Spleen (tissue), 7 donors: Measurements from ENCODE around the gene ZYG11B.

ENCODE experiments used
- POLR2A ChIP-seq, 3 donors: fragments of 450-650 bp; IDR thresholded peaks; one replicate each; pipeline ENCODE4 v1.5.1; 2017; ENCODE audit warnings: antibody characterized with exemption in 3 of 3, mild to moderate bottlenecking in 1 of 3
- POLR2AphosphoS5 ChIP-seq, 3 donors: sonication (generic); formaldehyde crosslinking; IDR thresholded peaks; one replicate each; pipeline ENCODE4 v1.5.1; 2017; ENCODE audit warnings: antibody characterized with exemption in 3 of 3
- TF ChIP-seq, protein P1 (sequence below), 11 experiments: fragments of 200-600 bp in 7 of 11; fragments of 450-650 bp in 4 of 11; sonication (generic) in 4 of 11; IDR thresholded peaks in 8 of 11; conservative IDR thresholded peaks in 3 of 11; 1 replicate in 7 of 11; 2 replicates in 4 of 11; pipeline versions ENCODE4 v1.4.0 to v1.8.0; 2016 to 2021; ENCODE audit warnings: antibody characterized with exemption in 11 of 11, inconsistent platforms in 4 of 11, mild to moderate bottlenecking in 1 of 11
- donor health status: DM: no; HTN: no; CAD: no; lungs with moderate emphysema.
- donor health status: DM: no; HTN: no; CAD: no.
- donor health status: DM: no; HTN: no; CAD: no.

DNA sequence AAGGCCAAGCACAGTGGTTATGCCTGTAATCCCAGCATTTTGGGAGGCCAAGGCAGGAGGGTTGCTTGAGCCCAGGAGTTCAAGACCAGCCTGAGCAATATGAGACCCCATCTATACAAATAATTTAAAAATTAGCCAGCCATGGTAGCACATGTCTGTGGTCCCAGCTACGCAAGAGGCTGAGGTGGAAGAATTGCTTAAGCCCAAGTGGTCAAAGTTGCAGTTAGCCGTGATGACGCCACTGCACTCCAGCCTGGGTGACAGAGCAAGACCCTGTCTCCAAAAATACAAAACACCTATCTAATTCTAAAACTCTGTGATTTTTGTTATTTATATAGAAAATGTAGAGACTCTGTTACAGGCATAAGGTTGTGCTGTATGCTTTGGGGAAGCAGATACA, 72.1 kb downstream of the ZYG11B start:
- TF ChIP-seq, protein P1, sequence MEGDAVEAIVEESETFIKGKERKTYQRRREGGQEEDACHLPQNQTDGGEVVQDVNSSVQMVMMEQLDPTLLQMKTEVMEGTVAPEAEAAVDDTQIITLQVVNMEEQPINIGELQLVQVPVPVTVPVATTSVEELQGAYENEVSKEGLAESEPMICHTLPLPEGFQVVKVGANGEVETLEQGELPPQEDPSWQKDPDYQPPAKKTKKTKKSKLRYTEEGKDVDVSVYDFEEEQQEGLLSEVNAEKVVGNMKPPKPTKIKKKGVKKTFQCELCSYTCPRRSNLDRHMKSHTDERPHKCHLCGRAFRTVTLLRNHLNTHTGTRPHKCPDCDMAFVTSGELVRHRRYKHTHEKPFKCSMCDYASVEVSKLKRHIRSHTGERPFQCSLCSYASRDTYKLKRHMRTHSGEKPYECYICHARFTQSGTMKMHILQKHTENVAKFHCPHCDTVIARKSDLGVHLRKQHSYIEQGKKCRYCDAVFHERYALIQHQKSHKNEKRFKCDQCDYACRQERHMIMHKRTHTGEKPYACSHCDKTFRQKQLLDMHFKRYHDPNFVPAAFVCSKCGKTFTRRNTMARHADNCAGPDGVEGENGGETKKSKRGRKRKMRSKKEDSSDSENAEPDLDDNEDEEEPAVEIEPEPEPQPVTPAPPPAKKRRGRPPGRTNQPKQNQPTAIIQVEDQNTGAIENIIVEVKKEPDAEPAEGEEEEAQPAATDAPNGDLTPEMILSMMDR (IDR thresholded peaks at IDR 0.05 in 8 of 11, conservative IDR thresholded peaks at IDR 0.05 in 3 of 11) = no peak
- TF ChIP-seq POLR2A (IDR thresholded peaks at IDR 0.05) (no peak), POLR2AphosphoS5 (IDR thresholded peaks at IDR 0.05) (no peak)
